Measurements from ENCODE around the gene B3GALT5. TPM values are rescaled to one million over a fixed set of nuclear protein-coding genes. Genes with fewer than 3 reads are reported as not detected.

Gene B3GALT5
- total RNA-seq, 1 donor from 2014 or later: 2.5 TPM

DNA sequence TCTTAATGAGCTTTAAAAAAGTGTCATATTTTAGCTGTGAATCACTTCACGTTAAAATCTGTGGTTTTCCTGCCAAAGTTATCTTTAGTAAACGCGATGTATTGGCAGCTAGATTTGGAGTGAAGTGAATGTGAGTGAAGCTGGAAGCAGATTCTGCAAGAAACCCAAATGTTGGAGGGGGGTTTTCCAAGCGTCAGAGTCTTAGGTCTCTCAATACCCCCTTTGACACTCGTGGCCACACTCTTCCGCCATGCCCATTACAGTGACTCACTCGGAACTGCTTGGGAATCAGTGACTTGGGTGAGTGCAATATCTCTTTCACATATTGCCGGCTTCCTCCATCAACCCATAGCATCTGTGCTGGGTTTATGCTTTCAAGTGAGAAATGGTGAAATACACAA, 17.5 kb downstream of the B3GALT5 start:
- DNase-seq (ENCODE audit: low read depth): peak; percentile 79
- H3K36me3 ChIP-seq (ENCODE audit: insufficient read depth, low read length): no peaks in the 10 kb centered on the region
- peak overlapping the region; percentile 57 for H2AFZ ChIP-seq (ENCODE audit: low read depth, low read length)
- peaks cover 48% of the 10 kb centered on the region for H3K4me1 Mint-ChIP-seq (ENCODE audit: low read depth, unreplicated experiment)
- H3K27ac Mint-ChIP-seq (ENCODE audit: unreplicated experiment): peak overlapping the region; percentile 59
- no peaks in the 10 kb centered on the region for H3K27me3 Mint-ChIP-seq (ENCODE audit: low read depth, unreplicated experiment)
- FAIRE-seq: peak; percentile 78
- H3K4me2 ChIP-seq (ENCODE audit: low read length): peak overlapping the region; percentile 82
- H3K79me2 ChIP-seq (ENCODE audit: insufficient read depth, low read length): peaks cover 6% of the 10 kb centered on the region
- H3K27me3 ChIP-seq (ENCODE audit: insufficient read depth, low read length): no peaks in the 10 kb centered on the region
- H3K4me1 ChIP-seq (ENCODE audit: insufficient read depth, low read length): peaks cover 45% of the 10 kb centered on the region
- TF ChIP-seq, protein P1, sequence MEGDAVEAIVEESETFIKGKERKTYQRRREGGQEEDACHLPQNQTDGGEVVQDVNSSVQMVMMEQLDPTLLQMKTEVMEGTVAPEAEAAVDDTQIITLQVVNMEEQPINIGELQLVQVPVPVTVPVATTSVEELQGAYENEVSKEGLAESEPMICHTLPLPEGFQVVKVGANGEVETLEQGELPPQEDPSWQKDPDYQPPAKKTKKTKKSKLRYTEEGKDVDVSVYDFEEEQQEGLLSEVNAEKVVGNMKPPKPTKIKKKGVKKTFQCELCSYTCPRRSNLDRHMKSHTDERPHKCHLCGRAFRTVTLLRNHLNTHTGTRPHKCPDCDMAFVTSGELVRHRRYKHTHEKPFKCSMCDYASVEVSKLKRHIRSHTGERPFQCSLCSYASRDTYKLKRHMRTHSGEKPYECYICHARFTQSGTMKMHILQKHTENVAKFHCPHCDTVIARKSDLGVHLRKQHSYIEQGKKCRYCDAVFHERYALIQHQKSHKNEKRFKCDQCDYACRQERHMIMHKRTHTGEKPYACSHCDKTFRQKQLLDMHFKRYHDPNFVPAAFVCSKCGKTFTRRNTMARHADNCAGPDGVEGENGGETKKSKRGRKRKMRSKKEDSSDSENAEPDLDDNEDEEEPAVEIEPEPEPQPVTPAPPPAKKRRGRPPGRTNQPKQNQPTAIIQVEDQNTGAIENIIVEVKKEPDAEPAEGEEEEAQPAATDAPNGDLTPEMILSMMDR (IDR thresholded peaks at IDR 0.05; ENCODE audit: insufficient read depth, low read depth, low read length): no peak
- TF ChIP-seq EZH2 (IDR thresholded peaks at IDR 0.05; ENCODE audit: insufficient read depth, low read length): no peak
- peak overlapping the region; percentile 60 for H3K9ac ChIP-seq (ENCODE audit: low read length)
- H3K9me3 ChIP-seq (ENCODE audit: insufficient read depth, low read depth, low read length): no peaks in the 10 kb centered on the region
- peak overlapping the region; percentile 71 for H3K4me3 Mint-ChIP-seq (ENCODE audit: unreplicated experiment)
- H3K4me3 ChIP-seq (ENCODE audit: insufficient read depth, low read depth, low read length): peak overlapping the region; percentile 51
- no peaks in the 10 kb centered on the region for H3K9me3 Mint-ChIP-seq (ENCODE audit: unreplicated experiment)
- peak overlapping the region; percentile 53 for H3K27ac ChIP-seq (ENCODE audit: low read depth, low read length)
- H4K20me1 ChIP-seq (ENCODE audit: insufficient read depth, low read length): no peaks in the 10 kb centered on the region
- no peaks in the 10 kb centered on the region for H3K36me3 Mint-ChIP-seq (ENCODE audit: low read depth, unreplicated experiment)

DNA sequence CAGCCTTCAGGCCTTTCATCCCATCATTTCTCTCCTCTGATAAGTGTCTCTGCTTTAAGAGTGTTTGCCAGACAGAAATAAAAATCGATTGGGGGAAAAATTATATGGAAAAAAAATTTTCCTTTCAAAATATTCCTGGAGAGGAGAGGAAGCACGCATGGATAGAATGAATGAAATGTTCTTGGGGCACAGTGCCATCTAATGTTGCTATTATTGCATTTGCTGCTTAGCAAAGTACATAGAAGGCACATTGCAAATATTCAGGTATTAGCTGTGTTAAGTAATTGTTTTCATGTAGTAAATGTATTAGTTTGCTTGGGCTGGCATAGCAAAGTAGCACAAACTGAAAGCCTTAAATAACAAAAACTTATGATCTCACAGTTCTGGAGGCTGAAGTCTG, 18.1 kb downstream of the B3GALT5 start:
- H3K4me3 Mint-ChIP-seq (ENCODE audit: unreplicated experiment): peak overlapping the region; percentile 71
- Histone ChIP-seq H3K9ac (ENCODE audit: low read length) (peak overlapping the region; percentile 60), H3K4me1 (ENCODE audit: insufficient read depth, low read length) (peaks cover 45% of the 10 kb centered on the region), H3K27ac (ENCODE audit: low read depth, low read length) (peak overlapping the region; percentile 53), H3K9me3 (ENCODE audit: insufficient read depth, low read depth, low read length) (no peaks in the 10 kb centered on the region), H3K27me3 (ENCODE audit: insufficient read depth, low read length) (no peaks in the 10 kb centered on the region), H3K79me2 (ENCODE audit: insufficient read depth, low read length) (peaks cover 6% of the 10 kb centered on the region), H3K4me2 (ENCODE audit: low read length) (peak overlapping the region; percentile 82), H2AFZ (ENCODE audit: low read depth, low read length) (no peak overlapping the region), H3K4me3 (ENCODE audit: insufficient read depth, low read depth, low read length) (peak overlapping the region; percentile 51), H3K36me3 (ENCODE audit: insufficient read depth, low read length) (no peaks in the 10 kb centered on the region), H4K20me1 (ENCODE audit: insufficient read depth, low read length) (no peaks in the 10 kb centered on the region)
- H3K9me3 Mint-ChIP-seq (ENCODE audit: unreplicated experiment): no peaks in the 10 kb centered on the region
- TF ChIP-seq EZH2 (IDR thresholded peaks at IDR 0.05; ENCODE audit: insufficient read depth, low read length): no peak
- TF ChIP-seq, protein P1 (IDR thresholded peaks at IDR 0.05; ENCODE audit: insufficient read depth, low read depth, low read length): no peak
- FAIRE-seq (no peak), DNase-seq (ENCODE audit: low read depth) (peak; percentile 38)
- no peaks in the 10 kb centered on the region for H3K36me3 Mint-ChIP-seq (ENCODE audit: low read depth, unreplicated experiment)
- no peaks in the 10 kb centered on the region for H3K27me3 Mint-ChIP-seq (ENCODE audit: low read depth, unreplicated experiment)
- peak overlapping the region; percentile 59 for H3K27ac Mint-ChIP-seq (ENCODE audit: unreplicated experiment)
- H3K4me1 Mint-ChIP-seq (ENCODE audit: low read depth, unreplicated experiment): peaks cover 50% of the 10 kb centered on the region

DNA sequence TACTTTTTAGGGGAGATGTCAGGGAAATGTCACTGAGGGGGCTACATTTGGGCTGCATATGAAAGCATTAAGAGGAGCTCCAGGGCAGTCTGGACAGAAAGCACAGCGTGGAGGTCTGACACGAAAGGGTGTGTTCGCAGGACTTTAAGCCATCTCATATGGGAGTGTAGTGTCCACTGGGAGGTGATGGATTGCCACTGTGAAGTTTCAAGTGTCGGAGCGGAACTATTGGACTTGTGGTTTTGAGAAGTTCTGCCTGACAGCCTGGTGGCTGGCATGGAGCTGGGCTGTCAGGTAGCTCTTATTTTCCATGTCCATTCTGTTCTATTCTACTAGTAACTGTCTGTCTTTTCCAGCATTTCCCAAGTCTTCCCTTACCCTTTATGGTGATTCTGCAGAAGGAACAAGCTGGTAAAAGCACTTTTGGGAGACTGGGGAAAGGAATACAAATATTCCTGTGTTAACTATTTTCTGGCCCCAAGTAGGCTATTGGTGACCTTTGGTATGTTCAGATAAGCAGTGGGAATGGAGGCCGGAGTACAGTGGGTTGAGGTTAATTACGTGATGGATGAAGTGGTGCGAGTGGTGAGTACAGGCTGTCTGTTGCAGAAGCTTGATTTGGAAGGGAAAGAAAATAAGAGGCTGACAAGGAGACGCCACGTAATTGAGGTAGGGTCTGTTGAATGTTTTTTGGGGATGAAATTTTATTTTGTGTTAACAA, 19.3 kb downstream of the B3GALT5 start:
- Histone ChIP-seq H3K79me2 (ENCODE audit: insufficient read depth, low read length) (peaks cover 6% of the 10 kb centered on the region), H3K27me3 (ENCODE audit: insufficient read depth, low read length) (no peaks in the 10 kb centered on the region), H3K9ac (ENCODE audit: low read length) (no peak overlapping the region), H3K4me1 (ENCODE audit: insufficient read depth, low read length) (peaks cover 45% of the 10 kb centered on the region), H4K20me1 (ENCODE audit: insufficient read depth, low read length) (no peaks in the 10 kb centered on the region), H3K27ac (ENCODE audit: low read depth, low read length) (no peak overlapping the region), H3K4me2 (ENCODE audit: low read length) (peak overlapping the region; percentile 75), H3K36me3 (ENCODE audit: insufficient read depth, low read length) (no peaks in the 10 kb centered on the region), H3K4me3 (ENCODE audit: insufficient read depth, low read depth, low read length) (no peak overlapping the region), H3K9me3 (ENCODE audit: insufficient read depth, low read depth, low read length) (no peaks in the 10 kb centered on the region), H2AFZ (ENCODE audit: low read depth, low read length) (no peak overlapping the region)
- Mint-ChIP-seq H3K4me1 (ENCODE audit: low read depth, unreplicated experiment) (peaks cover 57% of the 10 kb centered on the region), H3K36me3 (ENCODE audit: low read depth, unreplicated experiment) (peaks cover 1% of the 10 kb centered on the region), H3K4me3 (ENCODE audit: unreplicated experiment) (peak overlapping the region; percentile 55), H3K27ac (ENCODE audit: unreplicated experiment) (no peak overlapping the region), H3K9me3 (ENCODE audit: unreplicated experiment) (no peaks in the 10 kb centered on the region), H3K27me3 (ENCODE audit: low read depth, unreplicated experiment) (no peaks in the 10 kb centered on the region)
- TF ChIP-seq, protein P1 (IDR thresholded peaks at IDR 0.05; ENCODE audit: insufficient read depth, low read depth, low read length): no peak
- no peak for TF ChIP-seq EZH2 (IDR thresholded peaks at IDR 0.05; ENCODE audit: insufficient read depth, low read length)
- no peak for DNase-seq (ENCODE audit: low read depth)
- FAIRE-seq: no peak
